A549 (cell line): ENCODE results near the gene PPP4R1. TPM values are rescaled to one million over a fixed set of nuclear protein-coding genes. Genes with fewer than 3 reads are reported as not detected.

Experiments used
- ATAC-seq, 2 experiments: fragments of 200-7000 bp in 1 of 2; fragments of >200 bp in 1 of 2; cut with Nextera tagmentation in 1 of 2; cut with Tn5 transposase in 1 of 2; 3 replicates each; pipeline versions ENCODE4 v1.8.0 to v1.9.1; 2018 to 2020; ENCODE audit warnings: mild to moderate bottlenecking in 1 of 2, moderate library complexity in 1 of 2
- CTCF ChIA-PET: fragments of 300-600 bp; sonication (Branson Sonifier 250); formaldehyde crosslinking; extraction: SDS; loops from one replicate; lab custom pipeline; 2021; ENCODE audit warnings: antibody characterized with exemption, inconsistent platforms; lab: Yijun Ruan, JAX
- POLR2A ChIA-PET: fragments of 350-600 bp; formaldehyde crosslinking; extraction: SDS; loops from one replicate; lab custom pipeline; 2021; ENCODE audit warnings: antibody characterized with exemption, inconsistent platforms; lab: Yijun Ruan, JAX
- DNase-seq, 2 experiments: peaks; one replicate each; pipeline versions ENCODE4 v3.0.0 to v3.0.0-alpha.2; 2011 to 2016; ENCODE audit warnings: low read depth in 1 of 2, low spot score in 1 of 2
- FAIRE-seq: peaks from 2 replicates; lab custom pipeline; 2011; peaks lifted over from hg19 to GRCh38; lab: Jason Lieb, UNC
- H3K27ac ChIP-seq, 2 experiments: fragments of >200 bp; sonication (Bioruptor Twin); formaldehyde crosslinking; 3 replicates each; pipeline ENCODE4 v1.5.1; 2016 to 2017
- H3K4me1 ChIP-seq: fragments of >200 bp; sonication (Bioruptor Twin); formaldehyde crosslinking; 3 replicates; pipeline ENCODE4 v1.6.1; 2016
- H3K4me2 ChIP-seq: fragments of >200 bp; sonication (Bioruptor Twin); formaldehyde crosslinking; 3 replicates; pipeline ENCODE4 v1.6.1; 2016
- H3K4me3 ChIP-seq: fragments of >200 bp; sonication (Bioruptor Twin); formaldehyde crosslinking; 3 replicates; pipeline ENCODE4 v1.5.1; 2016
- H3K9me3 ChIP-seq: fragments of >200 bp; sonication (Bioruptor Twin); formaldehyde crosslinking; 3 replicates; pipeline ENCODE4 v1.6.1; 2016
- BHLHE40 ChIP-seq: IDR thresholded peaks from 2 replicates; pipeline ENCODE4 v1.6.1; 2012; ENCODE audit warnings: low read depth, low read length, inconsistent platforms
- CBX2 ChIP-seq: fragments of 200-600 bp; sonication (generic); IDR thresholded peaks from 2 replicates; pipeline ENCODE4 v1.6.1; 2016; ENCODE audit warnings: low read depth, mild to moderate bottlenecking, borderline replicate concordance
- CBX8 ChIP-seq: fragments of 200-600 bp; sonication (generic); IDR thresholded peaks from 2 replicates; pipeline ENCODE4 v1.6.1; 2016
- CEBPB ChIP-seq, 2 experiments: fragments of >200 bp in 1 of 2; sonication (Bioruptor Twin) in 1 of 2; formaldehyde crosslinking in 1 of 2; IDR thresholded peaks; 2 replicates each; pipeline ENCODE4 v1.6.1; 2012 to 2016
- CHD2 ChIP-seq: fragments of 150-350 bp; IDR thresholded peaks from 2 replicates; pipeline ENCODE4 v1.6.1; 2014; ENCODE audit warnings: low read length; ENCODE audit not compliant: partially characterized antibody
- CHD4 ChIP-seq: fragments of 200-600 bp; sonication (generic); IDR thresholded peaks from 2 replicates; pipeline ENCODE4 v1.6.1; 2016; ENCODE audit warnings: antibody characterized with exemption, mild to moderate bottlenecking, borderline replicate concordance
- CTCF ChIP-seq: fragments of >200 bp; sonication (Bioruptor Twin); formaldehyde crosslinking; IDR thresholded peaks from 3 replicates; pipeline ENCODE4 v1.5.1; 2016
- EP300 ChIP-seq, 2 experiments: fragments of >200 bp; sonication (Bioruptor Twin); formaldehyde crosslinking; IDR thresholded peaks; 2 replicates in 1 of 2; 3 replicates in 1 of 2; pipeline ENCODE4 v1.6.1; 2016 to 2017
- FOSB ChIP-seq: fragments of 250-450 bp; sonication (Bioruptor Pico); IDR thresholded peaks from 2 replicates; pipeline ENCODE4 v1.5.0; 2020; ENCODE audit warnings: mild to moderate bottlenecking, moderate library complexity
- FOSL2 ChIP-seq, 2 experiments: fragments of 450-650 bp in 1 of 2; fragments of >200 bp in 1 of 2; sonication (Bioruptor Twin) in 1 of 2; formaldehyde crosslinking; IDR thresholded peaks; 2 replicates each; pipeline versions ENCODE4 v1.5.0 to v1.6.1; 2016 to 2020; ENCODE audit warnings: mild to moderate bottlenecking in 1 of 2, moderate library complexity in 1 of 2
- HOXB13 ChIP-seq: fragments of 250-450 bp; sonication (Bioruptor Pico); IDR thresholded peaks from 2 replicates; pipeline ENCODE4 v1.5.0; 2020; ENCODE audit warnings: low read depth, mild to moderate bottlenecking, moderate library complexity
- JUNB ChIP-seq: fragments of >200 bp; sonication (Bioruptor Twin); formaldehyde crosslinking; IDR thresholded peaks from 2 replicates; pipeline ENCODE4 v1.6.1; 2016
- NPAS2 ChIP-seq: fragments of 250-450 bp; sonication (Bioruptor Pico); IDR thresholded peaks from 2 replicates; pipeline ENCODE4 v1.8.0; 2022; ENCODE audit warnings: mild to moderate bottlenecking, moderate library complexity, borderline replicate concordance
- NR3C1 ChIP-seq: fragments of >200 bp; sonication (Bioruptor Twin); formaldehyde crosslinking; IDR thresholded peaks from 3 replicates; pipeline ENCODE4 v1.6.1; 2017
- PHF8 ChIP-seq: fragments of 200-600 bp; sonication (generic); IDR thresholded peaks from 2 replicates; pipeline ENCODE4 v1.6.1; 2016; ENCODE audit warnings: low read depth, mild to moderate bottlenecking, antibody characterized with exemption, moderate library complexity, borderline replicate concordance
- POLR2A ChIP-seq: IDR thresholded peaks from 2 replicates; pipeline ENCODE4 v1.6.1; 2012; ENCODE audit warnings: mild to moderate bottlenecking, low read length
- POLR2AphosphoS2 ChIP-seq: conservative IDR thresholded peaks from 2 replicates; pipeline ENCODE4 v1.6.1; 2012; ENCODE audit warnings: low read length, improper control_type of control experiment, inconsistent platforms
- RAD21 ChIP-seq, 2 experiments: fragments of >200 bp in 1 of 2; sonication (Bioruptor Twin) in 1 of 2; formaldehyde crosslinking in 1 of 2; IDR thresholded peaks in 1 of 2; conservative IDR thresholded peaks in 1 of 2; 2 replicates in 1 of 2; 3 replicates in 1 of 2; pipeline ENCODE4 v1.6.1; 2012 to 2018; ENCODE audit warnings: inconsistent platforms in 1 of 2
- RCOR1 ChIP-seq: fragments of 150-350 bp; IDR thresholded peaks from 2 replicates; pipeline ENCODE4 v1.6.1; 2014; ENCODE audit warnings: antibody characterized with exemption, low read length, low read depth
- RNF2 ChIP-seq: fragments of 200-600 bp; sonication (generic); IDR thresholded peaks from 2 replicates; pipeline ENCODE4 v1.6.1; 2016; ENCODE audit warnings: low read depth, mild to moderate bottlenecking, antibody characterized with exemption, moderate library complexity, borderline replicate concordance
- SMC3 ChIP-seq: fragments of >200 bp; sonication (Bioruptor Twin); formaldehyde crosslinking; IDR thresholded peaks from 3 replicates; pipeline ENCODE4 v1.6.1; 2018; ENCODE audit warnings: inconsistent platforms
- TFCP2L1 ChIP-seq: fragments of 250-450 bp; sonication (Bioruptor Pico); IDR thresholded peaks from 2 replicates; pipeline ENCODE4 v1.5.0; 2021; ENCODE audit warnings: mild to moderate bottlenecking
- ZFP36 ChIP-seq: fragments of 450-650 bp; IDR thresholded peaks from 2 replicates; pipeline ENCODE4 v1.6.1; 2014; ENCODE audit warnings: borderline replicate concordance; ENCODE audit not compliant: partially characterized antibody
- WGBS: methylation state at CpG from one replicate; pipeline ENCODE4 v1.1.6; 2017; ENCODE audit errors: missing lambda C conversion rate; 5-methylcytosine and 5-hydroxymethylcytosine counted together
- polyA plus RNA-seq, 4 experiments: library from polyadenylated mRNA; depleted of rRNA in 3 of 4; stranded (reverse); fragments of >200 nt; fragmentation: RNase III in 1 of 4; extraction: RNeasy Plus Mini Kit Qiagen cat#74134 plus additional on column Dnase treatment in 1 of 4; gene quantifications; 2 replicates in 3 of 4; 3 replicates in 1 of 4; pipeline ENCODE4 v1.2.3, GENCODE V29; 2011 to 2017
- TF ChIP-seq, protein P1 (sequence below): IDR thresholded peaks from 2 replicates; pipeline ENCODE4 v1.6.1; 2012
- TF ChIP-seq, protein P2 (sequence below): fragments of 250-450 bp; sonication (Bioruptor Pico); IDR thresholded peaks from 2 replicates; pipeline ENCODE4 v1.5.0; 2020; ENCODE audit warnings: low read depth, mild to moderate bottlenecking, moderate library complexity

PPP4R1 gene
- polyA plus RNA-seq, 2 of the 4 experiments (the other 2 are of a cell fraction): 40.1 to 97.3 TPM

- 89% methylated on average over 5 of the region's 5 CpGs for WGBS
- no peak for DNase-seq
- no peak for FAIRE-seq
- Histone ChIP-seq H3K27ac (no peak overlapping the region), H3K4me1 (no peaks in the 10 kb centered on the region), H3K9me3 (no peaks in the 10 kb centered on the region), H3K4me3 (no peak overlapping the region), H3K4me2 (no peak overlapping the region)
- ATAC-seq: no peak
- POLR2A ChIA-PET: no interaction called here
- TF ChIP-seq SMC3 (no peak), FOSL2 (IDR thresholded peaks at IDR 0.05) (no peak), FOSL2 (CRISPR knock-in tag; IDR thresholded peaks at IDR 0.05) (no peak), JUNB (no peak), CHD2 (no peak), CBX2 (no peak), NPAS2 (CRISPR knock-in tag) (no peak), TFCP2L1 (CRISPR knock-in tag) (no peak)
- CTCF ChIA-PET: no interaction called here
Observed at GRCh38 chr18:9545029-9545428, 69.3 kb downstream of the PPP4R1 start.

DNA sequence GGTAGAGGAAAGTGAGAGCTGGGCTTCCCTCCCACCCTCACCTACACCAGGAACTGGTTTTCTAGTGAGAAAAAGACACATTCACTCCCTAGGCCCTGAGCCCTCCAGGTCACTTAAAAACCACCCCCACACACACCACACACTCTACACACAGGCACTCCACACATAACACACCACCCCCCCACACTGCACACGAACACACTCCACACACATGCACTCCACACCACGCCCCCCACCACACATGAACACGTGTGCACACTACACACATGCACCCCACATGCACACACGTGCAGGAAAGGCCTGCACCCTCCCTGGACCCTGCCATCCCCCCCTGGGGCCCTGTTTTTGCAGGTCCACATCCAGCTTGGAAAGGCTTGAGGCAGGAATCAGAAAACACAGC is 71.4 kb downstream of the PPP4R1 start:
- no peak for FAIRE-seq
- ChIA-PET POLR2A (no interaction called here), CTCF (no interaction called here)
- no peak overlapping the region for H3K4me2 ChIP-seq
- no peaks in the 10 kb centered on the region for H3K4me1 ChIP-seq
- TF ChIP-seq HOXB13 (CRISPR knock-in tag) (no peak), EP300 (IDR thresholded peaks at IDR 0.05) (no peak), RAD21 (conservative IDR thresholded peaks at IDR 0.05 in 1 of 2, IDR thresholded peaks at IDR 0.05 in 1 of 2) (no peak), POLR2AphosphoS2 (no peak), RNF2 (no peak), PHF8 (no peak), CBX8 (no peak), POLR2A (no peak), CHD4 (no peak), CEBPB (IDR thresholded peaks at IDR 0.05) (no peak), BHLHE40 (no peak), CTCF (no peak), RCOR1 (no peak), ZFP36 (no peak), NR3C1 (no peak), NPAS2 (CRISPR knock-in tag) (no peak), FOSB (CRISPR knock-in tag) (no peak)
- TF ChIP-seq, protein P1, sequence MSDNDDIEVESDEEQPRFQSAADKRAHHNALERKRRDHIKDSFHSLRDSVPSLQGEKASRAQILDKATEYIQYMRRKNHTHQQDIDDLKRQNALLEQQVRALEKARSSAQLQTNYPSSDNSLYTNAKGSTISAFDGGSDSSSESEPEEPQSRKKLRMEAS: no peak
- TF ChIP-seq, protein P2, sequence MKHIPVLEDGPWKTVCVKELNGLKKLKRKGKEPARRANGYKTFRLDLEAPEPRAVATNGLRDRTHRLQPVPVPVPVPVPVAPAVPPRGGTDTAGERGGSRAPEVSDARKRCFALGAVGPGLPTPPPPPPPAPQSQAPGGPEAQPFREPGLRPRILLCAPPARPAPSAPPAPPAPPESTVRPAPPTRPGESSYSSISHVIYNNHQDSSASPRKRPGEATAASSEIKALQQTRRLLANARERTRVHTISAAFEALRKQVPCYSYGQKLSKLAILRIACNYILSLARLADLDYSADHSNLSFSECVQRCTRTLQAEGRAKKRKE (CRISPR knock-in tag): no peak
- no peak overlapping the region for H3K4me3 ChIP-seq
- ATAC-seq: no peak
- H3K27ac ChIP-seq: no peak overlapping the region
- 80% methylated on average over 4 of the region's 4 CpGs for WGBS
- DNase-seq: no peak
- no peaks in the 10 kb centered on the region for H3K9me3 ChIP-seq
